HG03064 (cell line): ENCODE results near the gene CARD9.

Experiments
- ATAC-seq: cut with Tn5 transposase; IDR thresholded peaks from one replicate; pipeline ENCODE4 v1.9.1; 2021; ENCODE audit warnings: low read depth; ENCODE audit not compliant: unreplicated experiment

CARD9 gene

GRCh38 chr9:136381311-136381710, 7.8 kb upstream of the CARD9 start:
- ATAC-seq, result no peak

GRCh38 chr9:136380381-136380780, 6.9 kb upstream of the CARD9 start:
- ATAC-seq, result no peak

- ATAC-seq, result no peak
These were observed 6.4 kb upstream of the CARD9 start for GRCh38 chr9:136379891-136380290.

- no peak for ATAC-seq
These were observed 5.9 kb upstream of the CARD9 start for GRCh38 chr9:136379401-136379800.

- no peak for ATAC-seq
These were observed 5.5 kb upstream of the CARD9 start for GRCh38 chr9:136379003-136379287.

- ATAC-seq, result no peak
These were observed 4.9 kb upstream of the CARD9 start for GRCh38 chr9:136378170-136379002.

GRCh38 chr9:136377341-136378169, 4.1 kb upstream of the CARD9 start:
- ATAC-seq, result no peak

- ATAC-seq, result no peak
These were observed 3.0 kb upstream of the CARD9 start for GRCh38 chr9:136376457-136376856.

- ATAC-seq, result no peak
These were observed 1.6 kb upstream of the CARD9 start for GRCh38 chr9:136375096-136375495.

- ATAC-seq, result no peak
These were observed 710 bp upstream of the CARD9 start for GRCh38 chr9:136374183-136374575.

- no peak for ATAC-seq
These were observed 739 bp downstream of the CARD9 start for GRCh38 chr9:136372561-136373299.

GRCh38 chr9:136372006-136372405, 1.5 kb downstream of the CARD9 start:
- no peak for ATAC-seq

- no peak for ATAC-seq
These were observed 2.0 kb downstream of the CARD9 start for GRCh38 chr9:136371533-136371880.

GRCh38 chr9:136370687-136371532, 2.6 kb downstream of the CARD9 start:
- no peak for ATAC-seq

- no peak for ATAC-seq
These were observed 3.4 kb downstream of the CARD9 start for GRCh38 chr9:136370037-136370436.

- ATAC-seq, result no peak
These were observed 5.3 kb downstream of the CARD9 start for GRCh38 chr9:136368190-136368589.

GRCh38 chr9:136367296-136368145, 5.9 kb downstream of the CARD9 start:
- no peak for ATAC-seq

GRCh38 chr9:136366826-136367225, 6.6 kb downstream of the CARD9 start:
- no peak for ATAC-seq

GRCh38 chr9:136365775-136366222, 7.7 kb downstream of the CARD9 start:
- ATAC-seq, result no peak
